Upper lobe of left lung (tissue), 4 donors: Measurements from ENCODE around the gene ADAMTSL3.

ENCODE experiments used
- EP300 ChIP-seq, 4 donors: sonication (generic); formaldehyde crosslinking; IDR thresholded peaks; one replicate each; pipeline ENCODE4 v1.5.1; 2017; ENCODE audit warnings: antibody characterized with exemption in 4 of 4, control low read depth in 2 of 4
- POLR2A ChIP-seq, 4 donors: fragments of 450-650 bp; IDR thresholded peaks; one replicate each; pipeline ENCODE4 v1.5.1; 2016 to 2017; ENCODE audit warnings: antibody characterized with exemption in 4 of 4, mild to moderate bottlenecking in 2 of 4
- TF ChIP-seq, protein P1 (sequence below), 6 experiments: fragments of 450-650 bp in 4 of 6; fragments of 200-600 bp in 2 of 6; sonication (generic) in 2 of 6; IDR thresholded peaks; one replicate each; pipeline ENCODE4 v1.5.1; 2016 to 2019; ENCODE audit warnings: antibody characterized with exemption in 6 of 6

- TF ChIP-seq EP300 (IDR thresholded peaks at IDR 0.05) (no peak), POLR2A (IDR thresholded peaks at IDR 0.05) (no peak)
- TF ChIP-seq, protein P1, sequence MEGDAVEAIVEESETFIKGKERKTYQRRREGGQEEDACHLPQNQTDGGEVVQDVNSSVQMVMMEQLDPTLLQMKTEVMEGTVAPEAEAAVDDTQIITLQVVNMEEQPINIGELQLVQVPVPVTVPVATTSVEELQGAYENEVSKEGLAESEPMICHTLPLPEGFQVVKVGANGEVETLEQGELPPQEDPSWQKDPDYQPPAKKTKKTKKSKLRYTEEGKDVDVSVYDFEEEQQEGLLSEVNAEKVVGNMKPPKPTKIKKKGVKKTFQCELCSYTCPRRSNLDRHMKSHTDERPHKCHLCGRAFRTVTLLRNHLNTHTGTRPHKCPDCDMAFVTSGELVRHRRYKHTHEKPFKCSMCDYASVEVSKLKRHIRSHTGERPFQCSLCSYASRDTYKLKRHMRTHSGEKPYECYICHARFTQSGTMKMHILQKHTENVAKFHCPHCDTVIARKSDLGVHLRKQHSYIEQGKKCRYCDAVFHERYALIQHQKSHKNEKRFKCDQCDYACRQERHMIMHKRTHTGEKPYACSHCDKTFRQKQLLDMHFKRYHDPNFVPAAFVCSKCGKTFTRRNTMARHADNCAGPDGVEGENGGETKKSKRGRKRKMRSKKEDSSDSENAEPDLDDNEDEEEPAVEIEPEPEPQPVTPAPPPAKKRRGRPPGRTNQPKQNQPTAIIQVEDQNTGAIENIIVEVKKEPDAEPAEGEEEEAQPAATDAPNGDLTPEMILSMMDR (IDR thresholded peaks at IDR 0.05), result no peak
Observed at GRCh38 chr15:83708328-83708727, 54.4 kb downstream of the ADAMTSL3 start.
